A673 (cell line): ENCODE measurements around the gene MAN1A2.
"Not testable (repeated sequence)": the region's sequence is repeated elsewhere in the genome, so short reads cannot be mapped to it uniquely, and the experiment has no call there.

Experiments
- EZH2 ChIP-seq: fragments of 200-600 bp; sonication (generic); IDR thresholded peaks from 2 replicates; pipeline ENCODE4 v1.6.1; 2017; ENCODE audit warnings: borderline replicate concordance, low read depth, mild to moderate bottlenecking, mixed read lengths, antibody characterized with exemption, low read length; ENCODE audit not compliant: poor library complexity, severe bottlenecking
- TF ChIP-seq, protein P1 (sequence below): fragments of 300-800, 200-600 bp; sonication (generic); conservative IDR thresholded peaks from 2 replicates; pipeline ENCODE4 v1.5.1; 2017; ENCODE audit warnings: low read depth, mild to moderate bottlenecking, antibody characterized with exemption, low read length, moderate library complexity, mixed read lengths

DNA sequence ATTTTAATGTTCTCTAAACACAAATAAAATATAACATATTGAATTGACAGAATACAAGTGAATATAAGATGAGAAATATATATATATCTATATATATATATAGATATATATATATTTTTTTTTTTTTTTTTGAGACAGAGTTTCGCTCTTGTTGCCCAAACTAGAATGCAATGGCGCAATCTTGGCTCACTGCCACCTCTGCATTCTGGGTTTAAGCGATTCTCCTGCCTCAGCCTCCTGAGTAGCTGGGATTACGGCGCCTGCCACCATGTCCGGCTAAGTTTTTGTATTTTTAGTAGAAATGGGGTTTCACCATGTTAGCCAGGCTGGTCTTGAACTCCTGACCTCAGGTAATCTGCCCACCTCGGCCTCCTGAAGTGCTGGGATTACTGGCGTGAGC, 91.2 kb downstream of the MAN1A2 start:
- TF ChIP-seq EZH2 = not testable (repeated sequence)
- TF ChIP-seq, protein P1, sequence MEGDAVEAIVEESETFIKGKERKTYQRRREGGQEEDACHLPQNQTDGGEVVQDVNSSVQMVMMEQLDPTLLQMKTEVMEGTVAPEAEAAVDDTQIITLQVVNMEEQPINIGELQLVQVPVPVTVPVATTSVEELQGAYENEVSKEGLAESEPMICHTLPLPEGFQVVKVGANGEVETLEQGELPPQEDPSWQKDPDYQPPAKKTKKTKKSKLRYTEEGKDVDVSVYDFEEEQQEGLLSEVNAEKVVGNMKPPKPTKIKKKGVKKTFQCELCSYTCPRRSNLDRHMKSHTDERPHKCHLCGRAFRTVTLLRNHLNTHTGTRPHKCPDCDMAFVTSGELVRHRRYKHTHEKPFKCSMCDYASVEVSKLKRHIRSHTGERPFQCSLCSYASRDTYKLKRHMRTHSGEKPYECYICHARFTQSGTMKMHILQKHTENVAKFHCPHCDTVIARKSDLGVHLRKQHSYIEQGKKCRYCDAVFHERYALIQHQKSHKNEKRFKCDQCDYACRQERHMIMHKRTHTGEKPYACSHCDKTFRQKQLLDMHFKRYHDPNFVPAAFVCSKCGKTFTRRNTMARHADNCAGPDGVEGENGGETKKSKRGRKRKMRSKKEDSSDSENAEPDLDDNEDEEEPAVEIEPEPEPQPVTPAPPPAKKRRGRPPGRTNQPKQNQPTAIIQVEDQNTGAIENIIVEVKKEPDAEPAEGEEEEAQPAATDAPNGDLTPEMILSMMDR = not testable (repeated sequence)
